NCI-H748 (cell line): ENCODE results near the gene MBOAT1.
"Not testable (repeated sequence)": the region's sequence is repeated elsewhere in the genome, so short reads cannot be mapped to it uniquely, and the experiment has no call there.

Source experiments
- DNase-seq: peaks from one replicate; lab custom pipeline; 2025; ENCODE audit not compliant: unreplicated experiment; lab: John Stamatoyannopoulos, UW

The MBOAT1 gene

GRCh38 chr6:20139127-20139963 lies 72.9 kb downstream of the MBOAT1 start:
- not testable (repeated sequence) for DNase-seq

GRCh38 chr6:20137837-20138236 lies 74.4 kb downstream of the MBOAT1 start:
- DNase-seq = no peak

GRCh38 chr6:20137240-20137639 lies 75.0 kb downstream of the MBOAT1 start:
- peak; percentile 22 for DNase-seq

GRCh38 chr6:20135677-20136268 lies 76.5 kb downstream of the MBOAT1 start:
- DNase-seq = no peak

GRCh38 chr6:20134613-20135012 lies 77.7 kb downstream of the MBOAT1 start:
- DNase-seq = no peak

GRCh38 chr6:20129290-20130088 lies 82.8 kb downstream of the MBOAT1 start:
- DNase-seq = no peak

DNA sequence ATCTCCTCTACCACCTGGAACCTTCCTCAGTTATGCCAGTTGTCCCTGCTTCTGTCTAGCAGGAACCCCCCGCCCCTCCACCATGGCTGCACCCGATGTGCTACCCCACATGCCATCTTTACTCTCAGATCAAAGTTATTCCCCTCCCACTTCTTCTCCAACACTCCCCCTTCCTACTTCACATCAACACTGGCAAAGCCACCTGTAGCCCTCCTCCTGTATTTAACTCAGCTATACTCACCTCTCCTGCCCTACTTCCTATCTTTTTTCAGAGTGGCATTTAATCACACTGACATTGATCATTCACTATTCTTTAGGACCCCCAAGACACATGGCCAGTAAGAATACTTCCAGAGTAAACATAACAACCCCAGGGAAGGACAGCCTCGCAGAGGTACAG lies 84.3 kb downstream of the MBOAT1 start:
- no peak for DNase-seq

GRCh38 chr6:20126789-20127653 lies 85.2 kb downstream of the MBOAT1 start:
- peak; percentile 99 for DNase-seq

DNA sequence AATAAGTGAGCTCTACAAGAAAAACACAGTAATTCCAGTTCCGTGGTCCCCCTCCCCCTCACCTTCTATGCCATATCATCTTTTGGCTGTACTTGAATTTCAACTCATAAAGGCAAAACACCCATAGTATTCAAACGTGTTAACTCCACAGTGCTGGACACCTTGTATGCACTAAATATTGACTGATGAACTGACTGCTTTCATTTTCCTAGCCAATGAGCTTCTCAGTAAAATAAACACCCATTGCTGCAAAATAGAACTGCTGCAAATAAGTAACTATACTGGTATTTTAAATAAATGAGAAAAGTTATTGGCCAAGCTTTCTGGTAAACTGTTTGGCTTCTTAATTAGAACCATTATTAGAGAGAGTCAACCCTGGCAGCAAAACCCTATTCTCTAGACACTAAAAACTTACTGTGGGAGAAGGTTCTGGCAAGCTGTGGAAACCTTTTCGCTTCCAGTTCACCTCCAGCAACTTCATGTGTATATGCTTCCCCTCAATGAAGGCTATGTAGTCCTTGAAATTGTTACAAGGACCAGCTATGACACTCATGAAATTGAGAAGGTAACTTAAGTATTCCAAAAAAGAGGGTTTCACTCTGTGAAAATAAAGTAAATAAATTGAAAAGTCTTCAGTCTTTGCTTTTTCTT lies 86.0 kb downstream of the MBOAT1 start:
- peak; percentile 45 for DNase-seq

DNA sequence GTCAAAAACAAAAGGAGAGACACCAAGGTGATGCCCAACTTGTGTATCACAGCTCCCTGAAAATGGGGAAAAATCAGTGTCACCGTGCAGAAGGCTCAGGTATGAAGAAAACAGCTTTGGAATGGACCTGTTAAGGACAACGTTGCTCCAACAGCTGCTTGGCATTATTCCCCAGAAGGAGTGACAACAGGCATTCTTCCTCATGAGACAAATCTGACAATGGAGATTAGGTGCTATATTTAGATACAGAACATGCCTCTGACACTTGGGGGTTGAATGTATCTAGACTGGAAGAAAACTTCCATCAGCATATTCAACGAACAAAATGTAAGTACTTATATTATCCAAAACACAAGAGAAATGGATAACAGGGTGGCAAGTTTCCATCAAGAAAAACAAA lies 87.7 kb downstream of the MBOAT1 start:
- no peak for DNase-seq

DNA sequence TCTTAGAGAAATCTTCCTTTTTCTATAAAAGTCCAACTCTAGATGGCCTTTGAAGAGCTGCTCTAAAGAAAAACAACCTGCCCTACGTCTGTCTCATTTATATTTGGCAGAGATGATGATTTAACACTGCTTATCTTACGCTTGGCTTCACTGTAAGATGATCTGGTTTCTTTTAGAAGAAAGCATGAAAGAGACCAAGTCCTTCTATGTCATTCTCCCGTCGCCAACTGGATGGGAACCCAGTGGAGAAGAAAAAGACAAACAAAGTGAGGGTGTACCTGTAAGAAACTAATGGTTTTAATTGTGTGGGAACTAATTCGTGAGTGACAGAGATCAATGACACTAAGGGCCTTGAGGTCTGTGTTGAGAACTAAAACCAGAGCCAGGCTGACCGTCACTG lies 92.8 kb downstream of the MBOAT1 start:
- DNase-seq = no peak

DNA sequence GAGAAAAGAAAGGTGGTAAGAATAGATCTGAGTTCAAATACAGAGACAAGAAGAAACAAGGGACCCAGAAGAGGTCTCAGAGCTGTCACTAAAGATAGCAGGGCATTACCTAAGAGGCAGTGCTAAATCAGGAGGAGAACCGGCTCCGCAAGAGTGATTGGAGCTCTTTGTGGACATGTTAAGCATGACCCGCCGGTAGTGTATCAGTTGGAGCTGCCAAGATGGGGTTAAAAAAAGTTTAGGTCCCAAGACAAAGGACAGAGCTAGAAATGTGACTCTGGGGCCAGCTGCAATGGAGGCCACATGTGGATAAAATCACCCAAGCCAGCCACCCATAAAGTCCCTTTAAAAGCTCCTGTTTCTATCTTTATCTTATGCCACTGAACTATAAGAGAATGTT lies 93.4 kb downstream of the MBOAT1 start:
- no peak for DNase-seq

- DNase-seq = no peak
Measured at GRCh38 chr6:20117474-20117873, 94.8 kb downstream of the MBOAT1 start.

- no peak for DNase-seq
Measured at GRCh38 chr6:20116792-20117191, 95.5 kb downstream of the MBOAT1 start.

DNA sequence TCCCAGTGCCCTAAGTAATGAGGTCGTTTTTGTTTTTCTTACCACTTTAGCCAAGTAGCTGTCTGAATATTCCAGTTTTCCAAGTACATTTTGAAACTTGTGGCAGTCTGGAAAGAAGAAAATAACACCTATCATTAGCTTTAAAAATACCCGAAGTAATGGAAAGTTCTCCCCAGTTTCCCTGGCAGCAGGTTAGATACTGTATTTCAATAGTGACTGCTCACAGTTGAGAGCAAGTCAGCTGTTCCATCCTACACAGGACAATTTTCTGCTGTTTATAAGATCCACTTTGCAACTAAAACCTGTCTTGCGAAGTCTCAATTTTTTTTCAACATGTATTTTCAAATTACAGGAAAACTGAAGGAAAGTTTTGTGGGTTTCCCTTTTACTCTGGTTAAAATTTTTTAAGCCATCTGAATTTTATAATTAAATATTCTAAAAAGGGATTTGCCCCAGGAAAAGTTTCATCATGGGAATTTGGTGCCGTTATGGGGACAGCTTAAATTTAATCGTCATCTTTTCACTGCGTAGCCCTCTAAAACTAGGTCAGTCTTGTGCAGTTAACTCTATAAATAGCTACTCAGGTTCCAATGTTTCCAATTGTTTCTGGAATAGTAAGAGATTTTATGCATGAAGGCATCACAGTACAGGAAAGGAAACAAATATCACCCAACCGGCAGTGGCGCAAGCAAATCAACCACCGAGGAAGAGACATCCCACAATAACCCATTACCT lies 96.9 kb downstream of the MBOAT1 start:
- no peak for DNase-seq

GRCh38 chr6:20113649-20114224 lies 98.5 kb downstream of the MBOAT1 start:
- no peak for DNase-seq

DNA sequence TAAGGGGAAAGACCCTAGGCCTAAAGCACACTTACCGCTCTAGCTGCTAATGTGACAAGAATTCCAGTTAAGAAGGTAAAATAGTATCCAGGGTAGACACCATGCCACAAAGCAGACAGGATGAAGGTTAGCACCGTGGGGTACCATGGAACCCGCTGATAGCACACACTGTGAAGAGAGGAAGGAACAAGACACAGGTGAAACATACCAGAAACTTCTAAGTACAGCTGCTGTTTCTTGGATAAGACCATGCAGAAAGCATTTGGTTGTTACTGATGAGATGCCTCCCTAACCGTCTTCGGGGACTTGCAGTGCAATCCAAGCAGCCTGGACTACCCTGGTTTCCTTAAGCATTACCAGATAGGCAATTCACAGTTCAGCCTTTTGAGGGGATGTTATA lies 99.4 kb downstream of the MBOAT1 start:
- DNase-seq = no peak

GRCh38 chr6:20112241-20112640 lies 100.0 kb downstream of the MBOAT1 start:
- DNase-seq = no peak

DNA sequence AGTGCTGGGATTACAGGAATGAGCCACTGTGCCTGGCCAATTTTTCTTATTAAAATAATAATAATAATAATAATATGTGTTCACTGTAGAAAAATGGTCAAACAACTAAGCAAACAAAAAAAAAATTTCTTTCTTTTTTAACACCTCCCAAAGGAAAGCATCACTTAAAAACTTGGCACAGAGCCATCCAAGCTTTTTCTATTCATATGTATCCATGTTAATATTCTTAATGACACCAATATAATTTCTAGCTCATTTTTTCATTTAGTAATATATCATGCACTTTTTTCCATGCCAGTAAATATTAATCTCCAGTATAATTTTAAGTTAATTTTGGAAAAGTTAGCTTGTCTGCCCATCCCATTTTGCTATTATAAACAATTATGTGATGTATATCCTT lies 101.8 kb downstream of the MBOAT1 start:
- DNase-seq = no peak
